DMS53 (cell line): Measurements from ENCODE around the gene CD99L2.

Experiments
- DNase-seq: peaks from one replicate; lab custom pipeline; 2025; lab: John Stamatoyannopoulos, UW

The CD99L2 gene

GRCh38 chrX:150762258-150763165 lies 136.0 kb downstream of the CD99L2 start:
- no peak for DNase-seq

- no peak for DNase-seq
These were observed 136.7 kb downstream of the CD99L2 start for GRCh38 chrX:150761819-150762216.

GRCh38 chrX:150761176-150761818 lies 137.2 kb downstream of the CD99L2 start:
- DNase-seq = peak; percentile 29

GRCh38 chrX:150759568-150760416 lies 138.7 kb downstream of the CD99L2 start:
- DNase-seq = no peak

- no peak for DNase-seq
These were observed 141.1 kb downstream of the CD99L2 start for GRCh38 chrX:150757371-150757770.

- no peak for DNase-seq
These were observed 144.5 kb downstream of the CD99L2 start for GRCh38 chrX:150753968-150754367.

- DNase-seq = no peak
These were observed 145.1 kb downstream of the CD99L2 start for GRCh38 chrX:150753357-150753756.

GRCh38 chrX:150752124-150752523 lies 146.3 kb downstream of the CD99L2 start:
- DNase-seq = no peak

GRCh38 chrX:150736475-150736874 lies 162.0 kb downstream of the CD99L2 start:
- DNase-seq = no peak

GRCh38 chrX:150731795-150732194 lies 166.7 kb downstream of the CD99L2 start:
- no peak for DNase-seq

GRCh38 chrX:150730719-150731118 lies 167.7 kb downstream of the CD99L2 start:
- DNase-seq = no peak

- no peak for DNase-seq
These were observed 168.5 kb downstream of the CD99L2 start for GRCh38 chrX:150729956-150730355.

GRCh38 chrX:150719621-150720020 lies 178.8 kb downstream of the CD99L2 start:
- DNase-seq = no peak
